OCI-LY3 (cell line): ENCODE results near the gene PRKAR1B.

Experiments
- H2AFZ ChIP-seq: fragments of 200-600, 300-600 bp; shearing (Covaris generic); 2 replicates; pipeline ENCODE4 v1.6.0; 2014; ENCODE audit warnings: antibody characterized with exemption, low read depth, low read length
- H3K27ac ChIP-seq: fragments of 200-600, 300-600 bp; sonication (generic); 2 replicates; pipeline ENCODE4 v1.5.1; 2014; ENCODE audit warnings: mild to moderate bottlenecking, low read length, moderate library complexity, mixed read lengths
- H3K27me3 ChIP-seq: fragments of 200-600, 300-600 bp; sonication (generic); 2 replicates; pipeline ENCODE4 v1.6.1; 2014; ENCODE audit warnings: low read depth, low read length, mixed read lengths
- H3K36me3 ChIP-seq: fragments of 200-600, 300-600 bp; sonication (generic); replicated peaks from 2 replicates; pipeline ENCODE3; 2014; ENCODE audit warnings: low read depth, low read length, mixed read lengths
- H3K4me1 ChIP-seq: fragments of 300-600, 200-600 bp; sonication (generic); 2 replicates; pipeline ENCODE4 v1.6.1; 2014; ENCODE audit warnings: low read length, mixed read lengths
- H3K4me2 ChIP-seq: fragments of 200-600, 300-600 bp; sonication (generic); 2 replicates; pipeline ENCODE4 v1.6.1; 2014; ENCODE audit warnings: low read length, mixed read lengths
- H3K4me3 ChIP-seq: fragments of 300-600, 200-600 bp; sonication (generic); 2 replicates; pipeline ENCODE4 v1.5.1; 2014; ENCODE audit warnings: antibody characterized with exemption, mild to moderate bottlenecking, low read length, moderate library complexity
- H3K79me2 ChIP-seq: fragments of 300-600, 200-600 bp; shearing (Covaris generic); 2 replicates; pipeline ENCODE4 v1.6.1; 2014; ENCODE audit warnings: mild to moderate bottlenecking, low read length, mixed read lengths
- H3K9ac ChIP-seq: fragments of 300-600, 200-600 bp; shearing (Covaris generic); 2 replicates; pipeline ENCODE4 v1.6.0; 2014; ENCODE audit warnings: mild to moderate bottlenecking, low read length, moderate library complexity
- H3K9me3 ChIP-seq: fragments of 200-600, 300-600 bp; shearing (Covaris generic); 2 replicates; pipeline ENCODE4 v1.6.1; 2014; ENCODE audit warnings: low read length, mixed read lengths; ENCODE audit not compliant: insufficient read depth
- H4K20me1 ChIP-seq: fragments of 200-600, 300-600 bp; sonication (generic); 2 replicates; pipeline ENCODE4 v1.6.1; 2016; ENCODE audit warnings: low read length, mixed read lengths; ENCODE audit not compliant: insufficient read depth
- CTCF ChIP-seq: fragments of 200-600, 300-600 bp; sonication (generic); IDR thresholded peaks from 2 replicates; pipeline ENCODE4 v1.5.1; 2014; ENCODE audit warnings: antibody characterized with exemption, low read length, low read depth
- EZH2phosphoT487 ChIP-seq: fragments of 200-600 bp; shearing (Covaris generic); IDR thresholded peaks from 2 replicates; pipeline ENCODE4 v1.6.1; 2018; ENCODE audit warnings: antibody characterized with exemption, mixed run types, low read depth

The PRKAR1B gene

GRCh38 chr7:534959-535358, 192.1 kb downstream of the PRKAR1B start:
- no peaks in the 10 kb centered on the region for H4K20me1 ChIP-seq
- TF ChIP-seq CTCF (no peak), EZH2phosphoT487 (no peak)
- no peaks in the 10 kb centered on the region for H3K9me3 ChIP-seq
- H3K27ac ChIP-seq = no peak overlapping the region
- no peaks in the 10 kb centered on the region for H3K79me2 ChIP-seq
- H3K9ac ChIP-seq = no peak overlapping the region
- H3K4me3 ChIP-seq = no peak overlapping the region
- H3K36me3 ChIP-seq = no peaks in the 10 kb centered on the region
- no peak overlapping the region for H2AFZ ChIP-seq
- no peak overlapping the region for H3K4me2 ChIP-seq
- no peaks in the 10 kb centered on the region for H3K4me1 ChIP-seq
- no peaks in the 10 kb centered on the region for H3K27me3 ChIP-seq

DNA sequence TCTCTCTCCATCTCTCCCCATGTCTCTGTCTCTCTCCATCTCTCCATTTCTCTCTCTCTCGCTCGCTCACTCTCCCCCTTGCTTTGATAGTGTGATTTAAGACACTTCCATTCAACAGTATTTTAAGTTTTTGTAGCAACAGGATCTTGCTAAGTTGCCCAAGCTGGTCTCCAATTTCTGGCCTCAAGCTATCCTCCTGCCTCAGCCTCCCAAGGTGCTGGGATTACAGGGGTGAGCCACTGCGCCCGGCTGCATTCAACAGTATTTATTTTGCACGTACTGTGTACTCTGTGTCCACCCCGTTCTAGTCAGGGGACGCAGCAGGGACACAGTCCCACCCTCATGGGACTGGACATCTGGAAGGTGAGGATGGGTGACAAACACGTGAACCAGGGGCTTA, 193.0 kb downstream of the PRKAR1B start:
- Histone ChIP-seq H2AFZ (no peak overlapping the region), H3K27me3 (no peaks in the 10 kb centered on the region), H4K20me1 (no peaks in the 10 kb centered on the region), H3K4me2 (no peak overlapping the region), H3K36me3 (no peaks in the 10 kb centered on the region), H3K9me3 (no peaks in the 10 kb centered on the region), H3K4me1 (no peaks in the 10 kb centered on the region), H3K9ac (no peak overlapping the region), H3K27ac (no peak overlapping the region), H3K4me3 (no peak overlapping the region), H3K79me2 (no peaks in the 10 kb centered on the region)
- TF ChIP-seq EZH2phosphoT487 = no peak

DNA sequence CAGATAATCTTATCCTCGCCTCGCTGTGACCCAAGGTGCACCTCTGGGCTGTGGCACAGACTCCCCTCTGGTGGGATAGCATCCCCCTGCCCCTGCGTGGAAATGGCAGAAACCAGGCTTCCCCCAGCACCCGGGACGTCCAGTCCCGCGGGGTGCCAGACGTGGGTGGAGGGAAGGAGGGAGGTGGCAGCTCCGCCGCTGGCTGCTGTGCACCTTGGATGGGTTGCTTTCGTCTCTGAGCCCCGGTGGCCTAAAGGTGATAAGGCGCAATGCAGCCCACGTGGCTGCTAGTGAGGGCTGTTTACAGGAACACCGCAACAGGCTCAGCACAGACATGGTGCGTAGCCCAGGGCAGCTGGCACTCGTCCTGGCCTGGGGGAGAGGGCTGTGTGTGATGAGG, 193.8 kb downstream of the PRKAR1B start:
- no peak overlapping the region for H2AFZ ChIP-seq
- no peak overlapping the region for H3K27ac ChIP-seq

DNA sequence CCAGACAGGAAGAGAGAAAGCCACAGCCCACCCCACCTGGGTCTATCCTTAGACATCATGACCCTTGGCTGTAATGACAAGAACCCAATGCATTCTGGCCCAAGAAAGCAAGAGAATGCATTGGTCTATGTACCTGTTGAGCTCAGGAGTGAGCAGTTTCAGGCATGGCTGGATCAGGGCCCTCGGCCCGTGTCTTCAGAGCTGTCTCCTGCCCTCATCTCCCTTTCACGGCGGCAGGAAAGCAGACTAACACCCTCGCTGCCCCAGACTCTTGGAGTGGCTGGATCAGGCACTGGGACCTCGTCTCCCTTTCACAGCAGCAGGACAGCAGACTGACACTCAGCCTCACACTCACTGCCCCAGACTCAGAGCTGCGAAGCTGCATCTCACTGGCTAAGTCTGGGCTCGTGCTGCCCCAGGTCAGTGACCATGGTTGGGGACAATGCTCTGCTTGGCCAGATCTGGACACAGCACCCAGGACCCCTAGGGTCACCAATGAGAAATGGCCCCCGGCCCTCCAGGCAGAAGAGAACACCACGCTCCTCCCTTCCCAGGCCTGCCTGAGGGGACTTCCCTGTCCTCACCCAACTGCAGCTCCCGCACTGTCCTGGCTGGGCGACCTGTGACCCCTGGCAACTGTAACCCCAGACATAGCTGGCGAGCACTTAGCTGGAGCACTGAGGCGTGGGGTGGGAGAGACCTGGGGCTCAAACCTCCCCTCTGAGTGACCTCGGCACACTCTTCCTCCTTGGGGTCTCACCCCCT, 194.5 kb downstream of the PRKAR1B start:
- H3K4me2 ChIP-seq = no peak overlapping the region
- H3K27me3 ChIP-seq = no peaks in the 10 kb centered on the region
- H3K27ac ChIP-seq = no peak overlapping the region
- H3K9ac ChIP-seq = no peak overlapping the region
- H3K4me3 ChIP-seq = no peak overlapping the region
- H3K9me3 ChIP-seq = no peaks in the 10 kb centered on the region
- no peaks in the 10 kb centered on the region for H3K4me1 ChIP-seq
- H3K36me3 ChIP-seq = no peaks in the 10 kb centered on the region
- TF ChIP-seq CTCF (no peak), EZH2phosphoT487 (no peak)
- H3K79me2 ChIP-seq = no peaks in the 10 kb centered on the region
- H2AFZ ChIP-seq = no peak overlapping the region
- no peaks in the 10 kb centered on the region for H4K20me1 ChIP-seq

More for the DNA sequence above, 193.8 kb downstream of the PRKAR1B start:
- no peaks in the 10 kb centered on the region for H3K36me3 ChIP-seq
- no peaks in the 10 kb centered on the region for H3K9me3 ChIP-seq
- no peaks in the 10 kb centered on the region for H4K20me1 ChIP-seq
- no peak overlapping the region for H3K4me2 ChIP-seq
- no peaks in the 10 kb centered on the region for H3K27me3 ChIP-seq
- H3K79me2 ChIP-seq = no peaks in the 10 kb centered on the region
- no peak overlapping the region for H3K9ac ChIP-seq
- no peak for TF ChIP-seq CTCF
- TF ChIP-seq EZH2phosphoT487 = no peak
- H3K4me3 ChIP-seq = no peak overlapping the region
- H3K4me1 ChIP-seq = no peaks in the 10 kb centered on the region
